NT2/D1 (cell line): ENCODE data around the gene DIS3L.

Source experiments
- SUZ12 ChIP-seq: IDR thresholded peaks from 2 replicates; pipeline ENCODE4 v1.6.1; 2011; ENCODE audit not compliant: insufficient read length, insufficient read depth; ENCODE audit errors: extremely low read depth
- YY1 ChIP-seq: IDR thresholded peaks from 2 replicates; pipeline ENCODE4 v1.6.1; 2011; ENCODE audit not compliant: insufficient read length, insufficient read depth
- ZNF274 ChIP-seq: IDR thresholded peaks from 2 replicates; pipeline ENCODE4 v1.6.1; 2011; ENCODE audit warnings: mild to moderate bottlenecking, low read depth, low read length

DNA sequence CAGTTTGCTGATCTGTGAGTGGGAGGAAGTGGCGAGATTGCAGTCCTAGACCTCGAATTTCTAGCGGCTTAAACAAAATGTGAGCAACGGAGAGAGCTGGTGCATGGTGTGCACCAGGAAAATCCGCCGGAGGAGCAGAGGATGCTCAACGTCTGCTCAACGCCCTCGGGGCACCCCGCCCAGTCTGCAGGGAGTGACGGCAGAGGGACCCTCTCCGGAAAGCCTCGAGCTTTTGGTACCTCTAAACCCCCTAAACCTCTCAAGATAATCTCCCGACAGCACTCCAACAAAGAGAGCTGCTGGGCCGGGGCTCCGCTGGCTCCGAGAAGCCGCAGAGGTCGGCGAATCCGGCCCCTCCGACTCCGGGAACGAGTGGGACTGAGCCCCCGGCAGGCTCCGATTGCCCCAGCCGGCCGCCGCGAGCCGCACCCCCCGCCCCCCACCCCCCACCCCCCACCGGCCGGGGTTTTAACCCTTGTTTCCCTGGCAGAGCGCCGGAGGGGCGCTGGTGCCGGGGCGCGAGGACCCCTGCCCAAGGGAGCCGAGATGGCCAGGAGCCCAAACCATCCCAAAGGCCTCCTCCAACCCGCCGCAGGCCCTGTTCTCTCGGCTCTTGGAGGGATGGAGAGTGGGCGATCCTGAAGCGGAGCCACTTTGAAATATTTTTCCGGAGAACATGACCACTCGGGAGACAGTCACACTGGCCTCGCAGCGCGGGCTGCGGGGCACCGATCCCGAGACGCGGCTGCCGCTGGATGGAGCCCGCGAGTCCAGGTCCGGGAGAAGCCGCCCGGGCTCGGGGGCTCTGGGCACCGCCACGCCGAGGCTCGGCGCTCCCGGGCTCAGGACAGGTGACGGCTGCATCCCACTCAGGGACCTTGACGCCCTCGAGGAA is 41.3 kb upstream of the DIS3L start:
- TF ChIP-seq YY1: no peak
- no peak for TF ChIP-seq ZNF274
- no peak for TF ChIP-seq SUZ12
